H1 (cell line): ENCODE measurements around the gene MAGI2.

ENCODE experiments used
- CHD2 ChIP-seq: IDR thresholded peaks from 2 replicates; pipeline ENCODE4 v1.6.1; 2012; ENCODE audit warnings: low read length, improper control_type of control experiment
- CTCF ChIP-seq, 3 experiments: IDR thresholded peaks; 1 replicate in 2 of 3; 2 replicates in 1 of 3; pipeline versions ENCODE4 v1.5.1 to v1.6.1; 2011; ENCODE audit warnings: low read length in 3 of 3, mild to moderate bottlenecking in 3 of 3, inconsistent platforms in 2 of 3, low read depth in 1 of 3, moderate library complexity in 1 of 3; ENCODE audit not compliant: insufficient read depth in 1 of 3; ENCODE audit errors: control extremely low read depth in 1 of 3
- EP300 ChIP-seq, 2 experiments: IDR thresholded peaks; 1 replicate in 1 of 2; 2 replicates in 1 of 2; pipeline ENCODE4 v1.6.1; 2011 to 2012; ENCODE audit warnings: low read depth in 2 of 2, low read length in 2 of 2, mild to moderate bottlenecking in 2 of 2, borderline replicate concordance in 1 of 2, inconsistent platforms in 1 of 2, moderate library complexity in 1 of 2
- MAX ChIP-seq: IDR thresholded peaks from 2 replicates; pipeline ENCODE4 v1.6.1; 2012; ENCODE audit warnings: inconsistent platforms
- POLR2AphosphoS5 ChIP-seq: IDR thresholded peaks from 2 replicates; pipeline ENCODE4 v1.6.1; 2011; ENCODE audit warnings: low read depth, low read length
- YY1 ChIP-seq: IDR thresholded peaks from 2 replicates; pipeline ENCODE4 v1.6.1; 2011; ENCODE audit warnings: low read depth, mild to moderate bottlenecking, low read length

GRCh38 chr7:78634093-78634492, 819.4 kb downstream of the MAGI2 start:
- TF ChIP-seq POLR2AphosphoS5, result no peak
- no peak for TF ChIP-seq EP300 (IDR thresholded peaks at IDR 0.05; ENCODE audit: borderline replicate concordance in 1 of 2, low read depth in 2 of 2, low read length in 2 of 2)
- TF ChIP-seq MAX, result no peak
- no peak for TF ChIP-seq YY1
- TF ChIP-seq CTCF (IDR thresholded peaks at IDR 0.05; ENCODE audit: control extremely low read depth in 1 of 3, insufficient read depth in 1 of 3, low read depth in 1 of 3, low read length in 3 of 3), result no peak
- TF ChIP-seq CHD2, result no peak
